HepG2 (cell line): ENCODE data around the gene APOC3. TPM values are rescaled to one million over a fixed set of nuclear protein-coding genes. Genes with fewer than 3 reads are reported as not detected.

Experiments
- ATAC-seq: fragments of 200-7000 bp; cut with Tn5 transposase; 3 replicates; pipeline ENCODE4 v1.9.1; 2020; ENCODE audit warnings: mild to moderate bottlenecking, moderate library complexity
- BruUV-seq: library from RNA; stranded (reverse); fragments of 400-500 nt; replicated peaks from 2 replicates; lab custom pipeline; 2021; lab: Mats Ljungman, UMichigan
- CTCF ChIA-PET: fragments of 300-600 bp; formaldehyde crosslinking; extraction: SDS; loops from one replicate; lab custom pipeline; 2021; ENCODE audit warnings: low total read pairs, inconsistent platforms, low intra/inter-chr PET ratio; lab: Yijun Ruan, JAX
- POLR2A ChIA-PET: fragments of 350-600 bp; sonication (Branson Sonifier 250); formaldehyde crosslinking; loops from one replicate; lab custom pipeline; 2020; ENCODE audit warnings: antibody characterized with exemption, inconsistent platforms; lab: Yijun Ruan, JAX
- DNase-seq: peaks from one replicate; pipeline ENCODE4 v3.0.0-alpha.2; 2015; ENCODE audit warnings: low spot score
- FAIRE-seq: peaks from 3 replicates; lab custom pipeline; 2011; peaks lifted over from hg19 to GRCh38; lab: Jason Lieb, UNC
- H2AFZ ChIP-seq: one replicate; pipeline ENCODE4 v1.6.1; 2011; ENCODE audit warnings: low read length, inconsistent platforms
- H3K27ac ChIP-seq: fragments of 300-600 bp; 3 replicates; pipeline ENCODE4 v1.8.0; 2011; ENCODE audit warnings: mixed run types, mild to moderate bottlenecking, mixed read lengths, low read length, inconsistent platforms; ENCODE audit not compliant: insufficient read depth; ENCODE audit errors: extremely low read length
- H3K27me3 ChIP-seq, 2 experiments: fragments of 200-600 bp in 1 of 2; 2 replicates in 1 of 2; 3 replicates in 1 of 2; pipeline versions ENCODE4 v1.6.0 to v1.8.0; 2011; ENCODE audit warnings: low read length in 2 of 2, mild to moderate bottlenecking in 2 of 2, moderate library complexity in 2 of 2, inconsistent platforms in 1 of 2; ENCODE audit not compliant: insufficient read depth in 2 of 2, control insufficient read depth in 1 of 2
- H3K36me3 ChIP-seq, 2 experiments: fragments of 200-600 bp in 1 of 2; replicated peaks in 1 of 2; 2 replicates in 1 of 2; 3 replicates in 1 of 2; pipeline versions ENCODE4 v1.5.1 to v1.8.0; 2011; ENCODE audit warnings: low read length in 2 of 2, inconsistent platforms in 1 of 2; ENCODE audit not compliant: insufficient read depth in 2 of 2, control insufficient read depth in 1 of 2
- H3K4me1 ChIP-seq: 2 replicates; pipeline ENCODE4 v1.5.1; 2012; ENCODE audit warnings: low read length, inconsistent platforms; ENCODE audit not compliant: insufficient read depth
- H3K4me2 ChIP-seq: 2 replicates; pipeline ENCODE4 v1.6.0; 2011; ENCODE audit warnings: low read depth, low read length, inconsistent platforms
- H3K4me3 ChIP-seq, 3 experiments: fragments of 200-600 bp in 1 of 3; sonication (generic), shearing (Covaris generic) in 1 of 3; replicated peaks in 1 of 3; 2 replicates each; pipeline ENCODE4 v1.5.1; 2011 to 2016; ENCODE audit warnings: low read length in 3 of 3, inconsistent platforms in 2 of 3, low read depth in 2 of 3, mild to moderate bottlenecking in 2 of 3, control low read depth in 1 of 3, mixed read lengths in 1 of 3; ENCODE audit not compliant: insufficient read depth in 1 of 3
- H3K79me2 ChIP-seq: one replicate; pipeline ENCODE4 v1.6.1; 2011; ENCODE audit warnings: low read length, inconsistent platforms; ENCODE audit not compliant: insufficient read depth
- H3K9ac ChIP-seq: 2 replicates; pipeline ENCODE4 v1.6.0; 2011; ENCODE audit warnings: mild to moderate bottlenecking, low read depth, low read length, inconsistent platforms; ENCODE audit not compliant: insufficient read depth
- H3K9me3 ChIP-seq: 2 replicates; pipeline ENCODE4 v1.5.1; 2012; ENCODE audit warnings: mild to moderate bottlenecking, low read length
- H4K20me1 ChIP-seq: 2 replicates; pipeline ENCODE4 v1.6.0; 2011; ENCODE audit warnings: inconsistent platforms, mild to moderate bottlenecking, low read length, moderate library complexity; ENCODE audit not compliant: insufficient read depth
- CHD2 ChIP-seq: IDR thresholded peaks from 2 replicates; pipeline ENCODE4 v1.6.1; 2011; ENCODE audit warnings: low read depth, low read length, improper control_type of control experiment
- E2F1 ChIP-seq: sonication (generic); formaldehyde crosslinking; IDR thresholded peaks from 2 replicates; pipeline ENCODE4 v1.5.0; 2020; ENCODE audit warnings: missing genetic modification reagents
- HNF1A ChIP-seq, 2 experiments: sonication (generic) in 1 of 2; formaldehyde crosslinking in 1 of 2; IDR thresholded peaks; 2 replicates each; pipeline versions ENCODE4 v1.4.0 to v1.6.1; 2016 to 2020; ENCODE audit warnings: borderline replicate concordance in 1 of 2, low read depth in 1 of 2, mild to moderate bottlenecking in 1 of 2, missing genetic modification reagents in 1 of 2
- JUNB ChIP-seq: sonication (generic); formaldehyde crosslinking; IDR thresholded peaks from 2 replicates; pipeline ENCODE4 v1.8.0; 2022; ENCODE audit warnings: missing genetic modification reagents, mild to moderate bottlenecking, borderline replicate concordance
- MIXL1 ChIP-seq: IDR thresholded peaks from 2 replicates; pipeline ENCODE4 v1.6.1; 2016
- NFE2 ChIP-seq: sonication (generic); formaldehyde crosslinking; IDR thresholded peaks from 2 replicates; pipeline ENCODE4 v1.4.0; 2020; ENCODE audit warnings: missing genetic modification reagents
- POLR2AphosphoS5 ChIP-seq: IDR thresholded peaks from 2 replicates; pipeline ENCODE4 v1.6.1; 2012; ENCODE audit warnings: low read depth, low read length
- PRDM10 ChIP-seq: sonication (generic); formaldehyde crosslinking; IDR thresholded peaks from 2 replicates; pipeline ENCODE4 v1.4.0; 2020; ENCODE audit warnings: low read depth, missing genetic modification reagents
- ZNF660 ChIP-seq: sonication (generic); formaldehyde crosslinking; IDR thresholded peaks from 2 replicates; pipeline ENCODE4 v1.5.1; 2020; ENCODE audit warnings: mild to moderate bottlenecking, low read depth, missing genetic modification reagents, borderline replicate concordance
- ZNF678 ChIP-seq: sonication (generic); formaldehyde crosslinking; IDR thresholded peaks from 2 replicates; pipeline ENCODE4 v1.4.0; 2020; ENCODE audit warnings: mild to moderate bottlenecking, missing genetic modification reagents
- ZSCAN31 ChIP-seq: sonication (generic); formaldehyde crosslinking; IDR thresholded peaks from 2 replicates; pipeline ENCODE4 v1.5.0; 2020; ENCODE audit warnings: low read depth, mild to moderate bottlenecking, missing genetic modification reagents
- WGBS: methylation state at CpG from one replicate; pipeline ENCODE4 v1.1.6; 2017; ENCODE audit warnings: low lambda C conversion rate; 5-methylcytosine and 5-hydroxymethylcytosine counted together
- in situ Hi-C: cut with HindIII; loops from 2 replicates; pipeline ENCODE4 v1.10.0; 2017; ENCODE audit warnings: low pct_unique_long_range_greater_than_20kb; ENCODE audit not compliant: extremely low pct_ligation_motif_present
- intact Hi-C: fragments of 100-400 bp; cut with micrococcal nuclease; formaldehyde crosslinking; loops from one replicate; pipeline ENCODE4 v1.10.0; 2022; ENCODE audit not compliant: unreplicated experiment
- polyA plus RNA-seq, 8 experiments: library from polyadenylated mRNA; depleted of rRNA in 3 of 8; stranded (reverse) in 7 of 8; unstranded in 1 of 8; fragments of >200 nt; fragmentation: Illumina TruSeq in 4 of 8; extraction: Trizol in 4 of 8; gene quantifications; 2 replicates each; pipeline versions ENCODE4 v1.2.1 to v1.2.3, GENCODE V29; 2011 to 2016; ENCODE audit warnings: low read depth in 4 of 8, missing spikeins in 1 of 8, mixed read lengths in 1 of 8; ENCODE audit not compliant: insufficient read depth in 1 of 8
- total RNA-seq, 5 experiments: library from RNA; depleted of rRNA; stranded (reverse); fragments of >200 nt; fragmentation: Illumina TruSeq; extraction: Trizol; gene quantifications; 2 replicates each; pipeline ENCODE4 v1.2.3, GENCODE V29; 2016; ENCODE audit warnings: low read depth in 1 of 5

The APOC3 gene
- total and polyA plus RNA-seq, 2 of the 13 experiments (the other 11 are each of a cell fraction or from before 2014, with no cell fraction given) = 314 to 687 TPM

- peak; percentile 91 for TF ChIP-seq PRDM10 (CRISPR knock-in tag)
- TF ChIP-seq ZSCAN31 = no peak
- 0 out of 2 replicates have a peak, but pooled peaks have one; percentile 20 for TF ChIP-seq MIXL1
- TF ChIP-seq POLR2AphosphoS5 = peak; percentile 35; the same call in 1 of the 2 replicates
These were observed 4.3 kb upstream of the APOC3 start (continued) for GRCh38 chr11:116825434-116825833.

GRCh38 chr11:116825854-116826750 is 3.6 kb upstream of the APOC3 start:
- 18% methylated on average over 5 of the region's 22 CpGs for WGBS
- H3K9ac ChIP-seq = peak overlapping the region; percentile 60
- BruUV-seq = no TSS peak
- H3K4me3 ChIP-seq = peak overlapping the region in 1 of 3 experiments; percentile 59; a peak in 2 of 6 replicates
- H3K79me2 ChIP-seq = peaks cover 13% of the 10 kb centered on the region
- H3K27me3 ChIP-seq = no peaks in the 10 kb centered on the region
- ChIA-PET CTCF (interaction anchor here (3.1 kb wide), 1 partner anchor 35 kb away, joined by 21 read pairs; the partner anchor contains the start of gene APOA5), POLR2A (interaction anchor here (1.2 to 18.4 kb wide), 6 partner anchors 10 to 319 kb away, joined by 3 to 1365 read pairs (median 233); partner anchors contain the start of genes APOA1, APOA5 and ZPR1)
- in situ Hi-C loops (no loop called here), intact Hi-C loops (no loop called here)
- H3K9me3 ChIP-seq = no peaks in the 10 kb centered on the region
- FAIRE-seq (peak; percentile 67), ATAC-seq (peak; percentile 18), DNase-seq (no peak)
- no peak overlapping the region for H2AFZ ChIP-seq
- H3K4me2 ChIP-seq = peak overlapping the region; percentile 81
- peak overlapping the region; percentile 85 for H3K27ac ChIP-seq
- no peaks in the 10 kb centered on the region for H4K20me1 ChIP-seq
- H3K36me3 ChIP-seq = no peaks in the 10 kb centered on the region
- peaks cover 91% of the 10 kb centered on the region for H3K4me1 ChIP-seq
- TF ChIP-seq ZNF678 (CRISPR knock-in tag) = no peak
- TF ChIP-seq CHD2 = no peak
- no peak for TF ChIP-seq ZNF660 (CRISPR knock-in tag)
- no peak for TF ChIP-seq NFE2 (CRISPR knock-in tag)
- TF ChIP-seq JUNB (CRISPR knock-in tag) = 0 out of 2 replicates have a peak, but pooled peaks have one; percentile 7
- no peak for TF ChIP-seq HNF1A (IDR thresholded peaks at IDR 0.05; ENCODE audit: low read depth)
- no peak for TF ChIP-seq HNF1A (CRISPR knock-in tag; IDR thresholded peaks at IDR 0.05; ENCODE audit: borderline replicate concordance)
- no peak for TF ChIP-seq E2F1 (CRISPR knock-in tag)
